ENCODE results near the gene MRPS15. TPM values are rescaled to one million over a fixed set of nuclear protein-coding genes. Genes with fewer than 3 reads are reported as not detected.
A peak's percentile ranks its signal among the peaks of the same experiment; 100 is the strongest.

MRPS15 gene
- total RNA-seq, 1 experiment from 2014 or later = 213 TPM

GRCh38 chr1:36414384-36414783 lies 49.8 kb downstream of the MRPS15 start:
- Histone ChIP-seq H3K9me2 (replicated peaks; ENCODE audit: low read length) (no peaks in the 10 kb centered on the region), H3K4me2 (ENCODE audit: low read length) (no peak overlapping the region), H3F3A (ENCODE audit: low read length, unreplicated experiment) (no peaks in the 10 kb centered on the region), H3K36me3 (ENCODE audit: low read depth, low read length) (no peaks in the 10 kb centered on the region), H2AFZ (ENCODE audit: low read length) (no peak overlapping the region), H3K27ac (ENCODE audit: low read length) (no peak overlapping the region), H3K79me2 (ENCODE audit: low read length) (no peaks in the 10 kb centered on the region), H4K20me1 (ENCODE audit: low read length) (no peaks in the 10 kb centered on the region), H3K4me3 (ENCODE audit: low read length) (no peak overlapping the region), H3K9me3 (ENCODE audit: low read length) (no peaks in the 10 kb centered on the region), H3K27me3 (ENCODE audit: low read length) (no peaks in the 10 kb centered on the region), H3K9ac (ENCODE audit: low read length) (no peak overlapping the region), H3K4me1 (ENCODE audit: insufficient read depth, low read length) (peaks cover 9% of the 10 kb centered on the region; the same call in 1 of the 2 replicates)
- ChIA-PET POLR2A (ENCODE audit: unreplicated experiment) (no interaction called here), CTCF (no interaction called here)
- ATAC-seq (no peak), DNase-seq (no peak)
- no peak for TF ChIP-seq EZH2 (IDR thresholded peaks at IDR 0.05; ENCODE audit: low read length, unreplicated experiment)
- TF ChIP-seq, protein P1, sequence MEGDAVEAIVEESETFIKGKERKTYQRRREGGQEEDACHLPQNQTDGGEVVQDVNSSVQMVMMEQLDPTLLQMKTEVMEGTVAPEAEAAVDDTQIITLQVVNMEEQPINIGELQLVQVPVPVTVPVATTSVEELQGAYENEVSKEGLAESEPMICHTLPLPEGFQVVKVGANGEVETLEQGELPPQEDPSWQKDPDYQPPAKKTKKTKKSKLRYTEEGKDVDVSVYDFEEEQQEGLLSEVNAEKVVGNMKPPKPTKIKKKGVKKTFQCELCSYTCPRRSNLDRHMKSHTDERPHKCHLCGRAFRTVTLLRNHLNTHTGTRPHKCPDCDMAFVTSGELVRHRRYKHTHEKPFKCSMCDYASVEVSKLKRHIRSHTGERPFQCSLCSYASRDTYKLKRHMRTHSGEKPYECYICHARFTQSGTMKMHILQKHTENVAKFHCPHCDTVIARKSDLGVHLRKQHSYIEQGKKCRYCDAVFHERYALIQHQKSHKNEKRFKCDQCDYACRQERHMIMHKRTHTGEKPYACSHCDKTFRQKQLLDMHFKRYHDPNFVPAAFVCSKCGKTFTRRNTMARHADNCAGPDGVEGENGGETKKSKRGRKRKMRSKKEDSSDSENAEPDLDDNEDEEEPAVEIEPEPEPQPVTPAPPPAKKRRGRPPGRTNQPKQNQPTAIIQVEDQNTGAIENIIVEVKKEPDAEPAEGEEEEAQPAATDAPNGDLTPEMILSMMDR (conservative IDR thresholded peaks at IDR 0.05; ENCODE audit: low read depth, low read length) = no peak
- TF ChIP-seq EZH2phosphoT487 (IDR thresholded peaks at IDR 0.05; ENCODE audit: borderline replicate concordance, low read length) = no peak
- intact Hi-C loops (cut with micrococcal nuclease) = no loop called here
- BruUV-seq (replicated peaks) = no TSS peak

GRCh38 chr1:36411674-36412648 lies 52.2 kb downstream of the MRPS15 start:
- BruUV-seq (replicated peaks) = no TSS peak
- Histone ChIP-seq H3K9me3 (ENCODE audit: low read length) (no peaks in the 10 kb centered on the region), H4K20me1 (ENCODE audit: low read length) (no peaks in the 10 kb centered on the region), H3F3A (ENCODE audit: low read length, unreplicated experiment) (no peaks in the 10 kb centered on the region), H3K9ac (ENCODE audit: low read length) (no peak overlapping the region), H3K4me2 (ENCODE audit: low read length) (no peak overlapping the region), H3K4me1 (ENCODE audit: insufficient read depth, low read length) (peaks cover 6% of the 10 kb centered on the region; the same call in 1 of the 2 replicates), H3K9me2 (replicated peaks; ENCODE audit: low read length) (no peaks in the 10 kb centered on the region), H3K27ac (ENCODE audit: low read length) (no peak overlapping the region), H2AFZ (ENCODE audit: low read length) (no peak overlapping the region), H3K27me3 (ENCODE audit: low read length) (no peaks in the 10 kb centered on the region), H3K36me3 (ENCODE audit: low read depth, low read length) (no peaks in the 10 kb centered on the region), H3K79me2 (ENCODE audit: low read length) (no peaks in the 10 kb centered on the region), H3K4me3 (ENCODE audit: low read length) (no peak overlapping the region)
- POLR2A ChIA-PET (ENCODE audit: unreplicated experiment) = no interaction called here
- intact Hi-C loops (cut with micrococcal nuclease) = no loop called here
- TF ChIP-seq, protein P1 (conservative IDR thresholded peaks at IDR 0.05; ENCODE audit: low read depth, low read length) = no peak
- TF ChIP-seq EZH2phosphoT487 (IDR thresholded peaks at IDR 0.05; ENCODE audit: borderline replicate concordance, low read length) (no peak), EZH2 (IDR thresholded peaks at IDR 0.05; ENCODE audit: low read length, unreplicated experiment) (no peak)
- ATAC-seq (no peak; the same call in 1 of the 2 replicates), DNase-seq (peak; percentile 32)
- CTCF ChIA-PET = interaction anchor here (2.4 kb wide), 1 partner anchor 69 kb away, joined by 7 read pairs; no protein-coding TSS in a partner anchor

DNA sequence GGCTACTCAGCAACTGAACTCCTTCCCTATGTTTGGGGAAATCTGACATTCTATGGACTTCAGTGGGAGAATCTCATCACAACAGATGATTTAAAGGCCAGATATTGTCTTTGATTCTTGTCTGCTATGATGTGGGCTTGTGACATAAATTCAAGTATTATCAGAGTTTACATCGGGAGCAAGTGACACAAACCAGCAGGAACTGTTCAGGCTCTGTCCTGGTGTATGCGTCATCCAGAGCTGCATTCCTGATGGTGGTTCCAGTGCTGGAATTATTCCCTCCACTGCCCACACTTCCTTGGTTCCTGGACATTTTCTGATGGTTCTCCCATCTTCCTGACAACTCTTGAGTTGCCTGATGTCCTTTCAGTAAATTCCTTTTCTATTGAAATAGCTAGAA lies 55.7 kb downstream of the MRPS15 start:
- no peak overlapping the region for H3K4me3 ChIP-seq (ENCODE audit: low read length)
- H2AFZ ChIP-seq (ENCODE audit: low read length) = peak overlapping the region; percentile 17
- no peaks in the 10 kb centered on the region for H3K27me3 ChIP-seq (ENCODE audit: low read length)
- H3F3A ChIP-seq (ENCODE audit: low read length, unreplicated experiment) = no peaks in the 10 kb centered on the region
- H3K9me3 ChIP-seq (ENCODE audit: low read length) = no peaks in the 10 kb centered on the region
- DNase-seq (peak; percentile 44), ATAC-seq (peak; percentile 72)
- TF ChIP-seq EZH2phosphoT487 (IDR thresholded peaks at IDR 0.05; ENCODE audit: borderline replicate concordance, low read length) = no peak
- TF ChIP-seq EZH2 (IDR thresholded peaks at IDR 0.05; ENCODE audit: low read length, unreplicated experiment) = no peak
- TF ChIP-seq, protein P1 (conservative IDR thresholded peaks at IDR 0.05; ENCODE audit: low read depth, low read length) = no peak
- no peaks in the 10 kb centered on the region for H3K9me2 ChIP-seq (replicated peaks; ENCODE audit: low read length)
- H4K20me1 ChIP-seq (ENCODE audit: low read length) = no peaks in the 10 kb centered on the region
- no peaks in the 10 kb centered on the region for H3K79me2 ChIP-seq (ENCODE audit: low read length)
- no peak overlapping the region for H3K27ac ChIP-seq (ENCODE audit: low read length)
- H3K4me1 ChIP-seq (ENCODE audit: insufficient read depth, low read length) = no peaks in the 10 kb centered on the region
- CTCF ChIA-PET = interaction anchor here (0.7 kb wide), 1 partner anchor 42 kb away, joined by 3 read pairs; the partner anchor contains the start of gene OSCP1
- no TSS peak for BruUV-seq (replicated peaks)
- intact Hi-C loops (cut with micrococcal nuclease) = no loop called here
- 0 out of 2 replicates have a peak overlapping the region, but pooled peaks have one; percentile 6 for H3K4me2 ChIP-seq (ENCODE audit: low read length)
- POLR2A ChIA-PET (ENCODE audit: unreplicated experiment) = no interaction called here
- H3K9ac ChIP-seq (ENCODE audit: low read length) = no peak overlapping the region
- no peaks in the 10 kb centered on the region for H3K36me3 ChIP-seq (ENCODE audit: low read depth, low read length)
